Mammary epithelial cell (primary cell): ENCODE results near the gene TEX44.

Experiments
- EZH2 ChIP-seq: IDR thresholded peaks from 2 replicates; pipeline ENCODE4 v1.6.1; 2012; ENCODE audit warnings: low read length, inconsistent platforms, borderline replicate concordance
- TF ChIP-seq, protein P1 (sequence below), 2 donors: IDR thresholded peaks in 1 of 2; conservative IDR thresholded peaks in 1 of 2; 2 replicates each; pipeline ENCODE4 v1.5.1; 2011 to 2012; ENCODE audit warnings: inconsistent platforms in 2 of 2, low read length in 2 of 2, mild to moderate bottlenecking in 2 of 2, control low read depth in 1 of 2, low read depth in 1 of 2; ENCODE audit not compliant: insufficient read depth in 1 of 2; ENCODE audit errors: extremely low read depth in 1 of 2

DNA sequence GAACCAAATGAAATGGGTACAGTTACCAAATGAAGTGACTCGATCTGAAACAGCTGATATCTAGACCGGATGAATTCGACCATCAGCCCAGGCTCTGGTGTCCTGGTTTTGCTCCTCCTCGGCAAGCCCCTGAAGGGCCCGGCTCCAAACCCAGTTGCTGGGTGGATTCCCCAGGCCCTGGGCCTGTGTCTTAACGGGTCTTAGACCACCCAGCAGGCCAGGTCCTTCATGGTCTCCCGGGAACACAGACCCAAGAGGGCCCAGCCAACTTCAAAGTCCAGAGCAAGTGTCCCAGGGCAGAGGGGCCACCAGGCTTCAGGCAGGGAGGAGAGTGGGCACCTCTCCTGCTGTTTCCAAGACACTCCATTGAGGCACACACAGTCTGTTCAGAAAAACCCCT, 35.7 kb upstream of the TEX44 start:
- TF ChIP-seq, protein P1, sequence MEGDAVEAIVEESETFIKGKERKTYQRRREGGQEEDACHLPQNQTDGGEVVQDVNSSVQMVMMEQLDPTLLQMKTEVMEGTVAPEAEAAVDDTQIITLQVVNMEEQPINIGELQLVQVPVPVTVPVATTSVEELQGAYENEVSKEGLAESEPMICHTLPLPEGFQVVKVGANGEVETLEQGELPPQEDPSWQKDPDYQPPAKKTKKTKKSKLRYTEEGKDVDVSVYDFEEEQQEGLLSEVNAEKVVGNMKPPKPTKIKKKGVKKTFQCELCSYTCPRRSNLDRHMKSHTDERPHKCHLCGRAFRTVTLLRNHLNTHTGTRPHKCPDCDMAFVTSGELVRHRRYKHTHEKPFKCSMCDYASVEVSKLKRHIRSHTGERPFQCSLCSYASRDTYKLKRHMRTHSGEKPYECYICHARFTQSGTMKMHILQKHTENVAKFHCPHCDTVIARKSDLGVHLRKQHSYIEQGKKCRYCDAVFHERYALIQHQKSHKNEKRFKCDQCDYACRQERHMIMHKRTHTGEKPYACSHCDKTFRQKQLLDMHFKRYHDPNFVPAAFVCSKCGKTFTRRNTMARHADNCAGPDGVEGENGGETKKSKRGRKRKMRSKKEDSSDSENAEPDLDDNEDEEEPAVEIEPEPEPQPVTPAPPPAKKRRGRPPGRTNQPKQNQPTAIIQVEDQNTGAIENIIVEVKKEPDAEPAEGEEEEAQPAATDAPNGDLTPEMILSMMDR (conservative IDR thresholded peaks at IDR 0.05 in 1 of 2, IDR thresholded peaks at IDR 0.05 in 1 of 2; ENCODE audit: extremely low read depth in 1 of 2, insufficient read depth in 1 of 2, low read depth in 1 of 2, low read length in 2 of 2), result no peak
- TF ChIP-seq EZH2, result no peak
